Measurements from ENCODE around the gene METAP1D.

DNA sequence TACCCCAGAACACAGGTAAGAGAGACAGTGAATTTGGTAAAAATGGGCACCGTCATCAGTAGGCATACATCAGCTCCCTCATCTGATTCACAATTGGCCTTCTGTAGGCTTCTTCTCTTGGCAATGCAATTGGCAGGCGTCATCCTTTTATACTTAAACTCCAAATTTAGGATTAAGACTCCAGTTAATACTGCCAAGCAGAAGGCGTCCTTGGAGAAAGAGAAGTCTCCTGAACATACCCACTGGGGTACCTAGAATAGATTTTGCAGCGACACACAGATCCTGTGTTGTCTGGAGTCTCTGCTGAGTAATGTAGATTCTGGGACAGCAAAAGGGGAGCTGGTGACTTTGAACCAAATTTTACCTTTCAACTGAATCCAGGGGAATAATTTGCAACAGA, 592 bp upstream of the METAP1D start:
- TF ChIP-seq CTCF (IDR thresholded peaks at IDR 0.05) (no peak), IRF2 (CRISPR knock-in tag; IDR thresholded peaks at IDR 0.05; ENCODE audit: borderline replicate concordance, low read depth) (no peak), SMAD4 (CRISPR knock-in tag; IDR thresholded peaks at IDR 0.05) (no peak), IRF1 (CRISPR knock-in tag; IDR thresholded peaks at IDR 0.05) (no peak), RELA (CRISPR knock-in tag; IDR thresholded peaks at IDR 0.05; ENCODE audit: borderline replicate concordance) (no peak), JUN (CRISPR knock-in tag; IDR thresholded peaks at IDR 0.05) (no peak), NFE2L1 (CRISPR knock-in tag; IDR thresholded peaks at IDR 0.05) (no peak), KAT7 (CRISPR knock-in tag; IDR thresholded peaks at IDR 0.05; ENCODE audit: borderline replicate concordance) (no peak), RORB (CRISPR knock-in tag; IDR thresholded peaks at IDR 0.05) (no peak)
- TF ChIP-seq, protein P1, sequence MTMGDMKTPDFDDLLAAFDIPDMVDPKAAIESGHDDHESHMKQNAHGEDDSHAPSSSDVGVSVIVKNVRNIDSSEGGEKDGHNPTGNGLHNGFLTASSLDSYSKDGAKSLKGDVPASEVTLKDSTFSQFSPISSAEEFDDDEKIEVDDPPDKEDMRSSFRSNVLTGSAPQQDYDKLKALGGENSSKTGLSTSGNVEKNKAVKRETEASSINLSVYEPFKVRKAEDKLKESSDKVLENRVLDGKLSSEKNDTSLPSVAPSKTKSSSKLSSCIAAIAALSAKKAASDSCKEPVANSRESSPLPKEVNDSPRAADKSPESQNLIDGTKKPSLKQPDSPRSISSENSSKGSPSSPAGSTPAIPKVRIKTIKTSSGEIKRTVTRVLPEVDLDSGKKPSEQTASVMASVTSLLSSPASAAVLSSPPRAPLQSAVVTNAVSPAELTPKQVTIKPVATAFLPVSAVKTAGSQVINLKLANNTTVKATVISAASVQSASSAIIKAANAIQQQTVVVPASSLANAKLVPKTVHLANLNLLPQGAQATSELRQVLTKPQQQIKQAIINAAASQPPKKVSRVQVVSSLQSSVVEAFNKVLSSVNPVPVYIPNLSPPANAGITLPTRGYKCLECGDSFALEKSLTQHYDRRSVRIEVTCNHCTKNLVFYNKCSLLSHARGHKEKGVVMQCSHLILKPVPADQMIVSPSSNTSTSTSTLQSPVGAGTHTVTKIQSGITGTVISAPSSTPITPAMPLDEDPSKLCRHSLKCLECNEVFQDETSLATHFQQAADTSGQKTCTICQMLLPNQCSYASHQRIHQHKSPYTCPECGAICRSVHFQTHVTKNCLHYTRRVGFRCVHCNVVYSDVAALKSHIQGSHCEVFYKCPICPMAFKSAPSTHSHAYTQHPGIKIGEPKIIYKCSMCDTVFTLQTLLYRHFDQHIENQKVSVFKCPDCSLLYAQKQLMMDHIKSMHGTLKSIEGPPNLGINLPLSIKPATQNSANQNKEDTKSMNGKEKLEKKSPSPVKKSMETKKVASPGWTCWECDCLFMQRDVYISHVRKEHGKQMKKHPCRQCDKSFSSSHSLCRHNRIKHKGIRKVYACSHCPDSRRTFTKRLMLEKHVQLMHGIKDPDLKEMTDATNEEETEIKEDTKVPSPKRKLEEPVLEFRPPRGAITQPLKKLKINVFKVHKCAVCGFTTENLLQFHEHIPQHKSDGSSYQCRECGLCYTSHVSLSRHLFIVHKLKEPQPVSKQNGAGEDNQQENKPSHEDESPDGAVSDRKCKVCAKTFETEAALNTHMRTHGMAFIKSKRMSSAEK (CRISPR knock-in tag; IDR thresholded peaks at IDR 0.05; ENCODE audit: borderline replicate concordance), result no peak
- TF ChIP-seq, protein P2, sequence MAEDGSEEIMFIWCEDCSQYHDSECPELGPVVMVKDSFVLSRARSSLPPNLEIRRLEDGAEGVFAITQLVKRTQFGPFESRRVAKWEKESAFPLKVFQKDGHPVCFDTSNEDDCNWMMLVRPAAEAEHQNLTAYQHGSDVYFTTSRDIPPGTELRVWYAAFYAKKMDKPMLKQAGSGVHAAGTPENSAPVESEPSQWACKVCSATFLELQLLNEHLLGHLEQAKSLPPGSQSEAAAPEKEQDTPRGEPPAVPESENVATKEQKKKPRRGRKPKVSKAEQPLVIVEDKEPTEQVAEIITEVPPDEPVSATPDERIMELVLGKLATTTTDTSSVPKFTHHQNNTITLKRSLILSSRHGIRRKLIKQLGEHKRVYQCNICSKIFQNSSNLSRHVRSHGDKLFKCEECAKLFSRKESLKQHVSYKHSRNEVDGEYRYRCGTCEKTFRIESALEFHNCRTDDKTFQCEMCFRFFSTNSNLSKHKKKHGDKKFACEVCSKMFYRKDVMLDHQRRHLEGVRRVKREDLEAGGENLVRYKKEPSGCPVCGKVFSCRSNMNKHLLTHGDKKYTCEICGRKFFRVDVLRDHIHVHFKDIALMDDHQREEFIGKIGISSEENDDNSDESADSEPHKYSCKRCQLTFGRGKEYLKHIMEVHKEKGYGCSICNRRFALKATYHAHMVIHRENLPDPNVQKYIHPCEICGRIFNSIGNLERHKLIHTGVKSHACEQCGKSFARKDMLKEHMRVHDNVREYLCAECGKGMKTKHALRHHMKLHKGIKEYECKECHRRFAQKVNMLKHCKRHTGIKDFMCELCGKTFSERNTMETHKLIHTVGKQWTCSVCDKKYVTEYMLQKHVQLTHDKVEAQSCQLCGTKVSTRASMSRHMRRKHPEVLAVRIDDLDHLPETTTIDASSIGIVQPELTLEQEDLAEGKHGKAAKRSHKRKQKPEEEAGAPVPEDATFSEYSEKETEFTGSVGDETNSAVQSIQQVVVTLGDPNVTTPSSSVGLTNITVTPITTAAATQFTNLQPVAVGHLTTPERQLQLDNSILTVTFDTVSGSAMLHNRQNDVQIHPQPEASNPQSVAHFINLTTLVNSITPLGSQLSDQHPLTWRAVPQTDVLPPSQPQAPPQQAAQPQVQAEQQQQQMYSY (CRISPR knock-in tag; IDR thresholded peaks at IDR 0.05), result no peak

Measured in WTC11 (cell line).